ENCODE results near the gene HSP90B1. TPM values are rescaled to one million over a fixed set of nuclear protein-coding genes. Genes with fewer than 3 reads are reported as not detected.

HSP90B1 gene
- total and polyA plus RNA-seq, 7 experiments from 2014 or later, result 184 to 461 (median 278) TPM

GRCh38 chr12:103965590-103966504 is 35.6 kb downstream of the HSP90B1 start, which contains the start of gene TDG:
TDG (plus strand) TSS chr12:103965872; CDS start chr12:103966038, 166 bp downstream.
- Histone ChIP-seq H3K4me3 (ENCODE audit: low read length) (peak within 1 kb of the TSS; percentile 87), H3K4me1 (ENCODE audit: control insufficient read depth in 2 of 2, insufficient read depth in 2 of 2, low read length in 2 of 2) (peaks cover 31 to 41% of the 10 kb centered on the region in 2 donors), H3K9me3 (ENCODE audit: control insufficient read depth in 2 of 3, low read length in 3 of 3) (no peaks in the 10 kb centered on the region), H3K27ac (ENCODE audit: low read depth, low read length) (peak within 1 kb of the TSS; percentile 94), H3K36me3 (ENCODE audit: control insufficient read depth in 2 of 3, insufficient read depth in 3 of 3, low read length in 3 of 3) (peaks cover 0 to 14% (median 0%) of the 10 kb centered on the region in 3 experiments), H3K27me3 (ENCODE audit: control insufficient read depth in 2 of 2, insufficient read depth in 2 of 2, low read length in 2 of 2) (no peaks in the 10 kb centered on the region)
- H3K9me3 Mint-ChIP-seq, result peaks cover 0 to 3% (median 0%) of the 10 kb centered on the region in 11 donors
- ATAC-seq, result peak; percentile 97
- DNase-seq, result peak; percentile 81 to 97 (median 95)
- peaks cover 0 to 10% (median 3%) of the 10 kb centered on the region in 5 donors for H3K36me3 Mint-ChIP-seq
- ChIA-PET CTCF (interaction anchor here (0.6 to 1.8 kb wide), 9 partner anchors 10 to 143 kb away, joined by 3 to 11 read pairs (median 5); a partner anchor contains a TSS), POLR2A (interaction anchor here (0.5 to 9.4 kb wide), 26 partner anchors 8 to 1141 kb away, joined by 3 to 165 read pairs (median 4); partner anchors contain the start of genes HCFC2, HSP90B1, NFYB and NT5DC3)
- H3K4me3 Mint-ChIP-seq, result peak within 1 kb of the TSS; percentile 92 to 99 (median 97)
- peaks cover 34 to 68% (median 57%) of the 10 kb centered on the region in 7 donors for H3K4me1 Mint-ChIP-seq
- peak within 1 kb of the TSS; percentile 96 to 100 (median 99) for H3K27ac Mint-ChIP-seq
- intact Hi-C loops (cut with micrococcal nuclease), result loop anchor here (1.0 to 10.0 kb wide), 14 partner anchors 9 to 1904 kb away; partner anchors contain the start of genes NT5DC3 (in 2 of the 2), APPL2 (in 1 of the 2), C12orf75 (in 1 of the 2) and HCFC2 (in 1 of the 2)
- H3K27me3 Mint-ChIP-seq, result no peaks in the 10 kb centered on the region

DNA sequence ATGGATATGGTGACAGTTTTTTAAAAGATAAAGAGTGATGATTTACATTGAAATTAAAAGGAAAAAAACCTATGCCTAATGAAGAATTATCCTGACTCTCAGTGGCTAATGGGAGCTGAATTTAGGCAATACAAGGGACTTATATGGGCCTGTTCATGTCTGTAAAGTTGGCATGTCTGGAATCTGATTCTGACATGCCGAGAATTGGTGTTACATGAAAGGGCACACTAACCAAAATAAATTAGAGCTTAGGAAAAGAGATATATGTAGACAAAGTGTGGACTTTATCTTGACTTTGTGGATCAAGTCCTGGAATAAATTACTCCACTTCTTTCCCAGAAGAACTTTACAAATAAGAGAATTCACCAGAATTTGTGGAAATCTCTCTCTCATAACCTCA is 36.5 kb downstream of the HSP90B1 start:
- intact Hi-C loops (cut with micrococcal nuclease), result loop anchor here (5.0 to 10.0 kb wide), 3 partner anchors 141 to 1368 kb away; partner anchors contain the start of gene C12orf75 (in 1 of the 2)
- H3K4me3 Mint-ChIP-seq, result peak overlapping the region; percentile 92 to 99 (median 97)
- H3K4me3 ChIP-seq (ENCODE audit: low read length), result peak overlapping the region; percentile 87
- peaks cover 31 to 41% of the 10 kb centered on the region in 2 donors for H3K4me1 ChIP-seq (ENCODE audit: control insufficient read depth in 2 of 2, insufficient read depth in 2 of 2, low read length in 2 of 2)
- no peaks in the 10 kb centered on the region for H3K27me3 Mint-ChIP-seq
- ChIA-PET CTCF (interaction anchor here (1.7 to 1.8 kb wide), 2 partner anchors 31 to 142 kb away, joined by 5 to 10 read pairs; no protein-coding TSS in a partner anchor), POLR2A (interaction anchor here (0.5 to 9.4 kb wide), 10 partner anchors 7 to 1140 kb away, joined by 3 to 165 read pairs (median 9); partner anchors contain the start of genes HCFC2, HSP90B1, NFYB and WASHC4)
- no peak for DNase-seq
- H3K9me3 Mint-ChIP-seq, result peaks cover 0 to 3% (median 0%) of the 10 kb centered on the region in 11 donors
- H3K27ac ChIP-seq (ENCODE audit: low read depth, low read length), result peak overlapping the region; percentile 94
- peaks cover 0 to 14% (median 0%) of the 10 kb centered on the region in 3 experiments for H3K36me3 ChIP-seq (ENCODE audit: control insufficient read depth in 2 of 3, insufficient read depth in 3 of 3, low read length in 3 of 3)
- ATAC-seq, result no peak
- H3K27me3 ChIP-seq (ENCODE audit: control insufficient read depth in 2 of 2, insufficient read depth in 2 of 2, low read length in 2 of 2), result no peaks in the 10 kb centered on the region
- H3K36me3 Mint-ChIP-seq, result peaks cover 0 to 14% (median 3%) of the 10 kb centered on the region in 5 donors
- H3K4me1 Mint-ChIP-seq, result peaks cover 38 to 77% (median 66%) of the 10 kb centered on the region in 7 donors
- peak overlapping the region; percentile 96 to 100 (median 99) for H3K27ac Mint-ChIP-seq
- no peaks in the 10 kb centered on the region for H3K9me3 ChIP-seq (ENCODE audit: control insufficient read depth in 2 of 3, low read length in 3 of 3)

- Mint-ChIP-seq H3K4me1 (peaks cover 41 to 95% (median 80%) of the 10 kb centered on the region in 7 donors), H3K36me3 (peaks cover 0 to 17% (median 3%) of the 10 kb centered on the region in 5 donors), H3K4me3 (peak overlapping the region in 5 of 10 donors; percentile 0 to 50 (median 8)), H3K27ac (peak overlapping the region in 2 of 9 donors; percentile 21 to 49), H3K27me3 (no peaks in the 10 kb centered on the region), H3K9me3 (peaks cover 0 to 3% (median 0%) of the 10 kb centered on the region in 11 donors)
- Histone ChIP-seq H3K27me3 (ENCODE audit: control insufficient read depth in 2 of 2, insufficient read depth in 2 of 2, low read length in 2 of 2) (no peaks in the 10 kb centered on the region), H3K4me1 (ENCODE audit: control insufficient read depth in 2 of 2, insufficient read depth in 2 of 2, low read length in 2 of 2) (peaks cover 31 to 38% of the 10 kb centered on the region in 2 donors), H3K9me3 (ENCODE audit: control insufficient read depth in 2 of 3, low read length in 3 of 3) (no peaks in the 10 kb centered on the region), H3K27ac (ENCODE audit: low read depth, low read length) (no peak overlapping the region), H3K4me3 (ENCODE audit: low read length) (no peak overlapping the region), H3K36me3 (ENCODE audit: control insufficient read depth in 2 of 3, insufficient read depth in 3 of 3, low read length in 3 of 3) (peaks cover 0 to 17% (median 0%) of the 10 kb centered on the region in 3 experiments)
- intact Hi-C loops (cut with micrococcal nuclease), result loop anchor here (5.0 to 10.0 kb wide), 3 partner anchors 138 to 1365 kb away; partner anchors contain the start of gene C12orf75 (in 1 of the 2)
- ATAC-seq (no peak), DNase-seq (no peak)
- ChIA-PET POLR2A (interaction anchor here (1.1 to 9.4 kb wide), 4 partner anchors 13 to 54 kb away, joined by 3 to 124 read pairs (median 8); partner anchors contain the start of gene HSP90B1), CTCF (interaction anchor here (0.6 kb wide), 1 partner anchor 140 kb away, joined by 3 read pairs; no protein-coding TSS in a partner anchor)
Measured at GRCh38 chr12:103969391-103969790, 39.2 kb downstream of the HSP90B1 start.

DNA sequence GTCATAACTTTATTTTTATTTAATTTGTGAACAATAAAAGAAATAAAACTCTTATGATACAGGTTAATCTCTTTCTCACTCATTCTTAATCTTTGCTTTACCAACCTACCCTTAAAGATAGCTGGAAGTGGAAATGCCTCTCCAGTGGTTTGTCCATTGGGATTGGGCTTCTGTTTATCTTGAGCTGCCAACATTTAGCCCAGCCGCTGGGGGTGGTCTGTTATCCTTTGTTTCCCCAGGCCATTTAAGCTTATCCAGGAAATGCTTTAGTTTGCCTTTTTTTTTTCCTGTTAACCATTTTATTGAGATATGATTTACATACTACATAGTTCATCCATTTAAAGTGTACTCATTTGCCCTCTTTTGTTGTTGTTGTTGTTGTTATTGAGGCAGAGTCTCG is 43.7 kb downstream of the HSP90B1 start:
- DNase-seq (no peak), ATAC-seq (no peak)
- Mint-ChIP-seq H3K27ac (peak overlapping the region in 4 of 9 donors; percentile 45 to 70 (median 56)), H3K4me3 (peak overlapping the region in 1 of 10 donors; percentile 35), H3K27me3 (no peaks in the 10 kb centered on the region), H3K4me1 (peaks cover 18 to 68% (median 61%) of the 10 kb centered on the region in 7 donors), H3K9me3 (peaks cover 0 to 2% (median 0%) of the 10 kb centered on the region in 11 donors), H3K36me3 (peaks cover 0 to 23% (median 11%) of the 10 kb centered on the region in 5 donors)
- H3K4me3 ChIP-seq (ENCODE audit: low read length), result no peak overlapping the region
- H3K36me3 ChIP-seq (ENCODE audit: control insufficient read depth in 2 of 3, insufficient read depth in 3 of 3, low read length in 3 of 3), result peaks cover 0 to 24% (median 5%) of the 10 kb centered on the region in 3 experiments
- ChIA-PET CTCF (interaction anchor here (0.6 kb wide), 1 partner anchor 147 kb away, joined by 8 read pairs; no protein-coding TSS in a partner anchor), POLR2A (interaction anchor here (0.8 to 2.0 kb wide), 3 partner anchors 8 to 44 kb away, joined by 3 to 9 read pairs (median 8); partner anchors contain the start of gene HSP90B1)
- H3K4me1 ChIP-seq (ENCODE audit: control insufficient read depth in 2 of 2, insufficient read depth in 2 of 2, low read length in 2 of 2), result peaks cover 9 to 14% of the 10 kb centered on the region in 2 donors
- H3K27me3 ChIP-seq (ENCODE audit: control insufficient read depth in 2 of 2, insufficient read depth in 2 of 2, low read length in 2 of 2), result no peaks in the 10 kb centered on the region
- H3K9me3 ChIP-seq (ENCODE audit: control insufficient read depth in 2 of 3, low read length in 3 of 3), result no peaks in the 10 kb centered on the region
- H3K27ac ChIP-seq (ENCODE audit: low read depth, low read length), result no peak overlapping the region
- intact Hi-C loops (cut with micrococcal nuclease), result no loop called here

DNA sequence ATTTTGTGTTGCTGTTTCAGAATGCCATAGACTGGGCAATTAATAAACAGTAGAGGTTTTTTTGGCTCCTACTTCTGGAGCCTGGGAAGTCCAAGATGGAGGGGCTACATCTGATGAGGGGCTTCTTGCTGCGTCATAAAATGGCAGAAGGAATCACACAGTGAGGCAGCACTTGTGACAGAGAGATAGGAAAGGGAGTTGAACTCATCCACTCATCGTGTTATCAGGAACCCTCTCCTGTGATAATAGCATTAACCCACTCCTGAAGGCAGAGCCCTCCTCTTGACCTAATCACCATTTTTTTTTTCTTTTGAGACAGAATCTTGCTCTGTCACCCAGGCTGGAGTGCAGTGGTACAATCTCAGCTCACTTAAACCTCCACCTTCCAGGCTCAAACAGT is 45.2 kb downstream of the HSP90B1 start:
- H3K9me3 Mint-ChIP-seq, result peaks cover 0 to 2% (median 0%) of the 10 kb centered on the region in 11 donors
- H3K27me3 Mint-ChIP-seq, result no peaks in the 10 kb centered on the region
- peaks cover 0 to 21% (median 11%) of the 10 kb centered on the region in 5 donors for H3K36me3 Mint-ChIP-seq
- H3K4me1 ChIP-seq (ENCODE audit: control insufficient read depth in 2 of 2, insufficient read depth in 2 of 2, low read length in 2 of 2), result no peaks in the 10 kb centered on the region
- intact Hi-C loops (cut with micrococcal nuclease), result no loop called here
- H3K27ac Mint-ChIP-seq, result peak overlapping the region in 2 of 9 donors; percentile 67 to 82
- CTCF ChIA-PET, result no interaction called here
- H3K4me1 Mint-ChIP-seq, result peaks cover 16 to 58% (median 46%) of the 10 kb centered on the region in 7 donors
- H3K27ac ChIP-seq (ENCODE audit: low read depth, low read length), result no peak overlapping the region
- H3K36me3 ChIP-seq (ENCODE audit: control insufficient read depth in 2 of 3, insufficient read depth in 3 of 3, low read length in 3 of 3), result peaks cover 0 to 33% (median 5%) of the 10 kb centered on the region in 3 experiments
- H3K27me3 ChIP-seq (ENCODE audit: control insufficient read depth in 2 of 2, insufficient read depth in 2 of 2, low read length in 2 of 2), result no peaks in the 10 kb centered on the region
- H3K4me3 ChIP-seq (ENCODE audit: low read length), result no peak overlapping the region
- POLR2A ChIA-PET, result no interaction called here
- no peak overlapping the region for H3K4me3 Mint-ChIP-seq
- no peak for DNase-seq
- H3K9me3 ChIP-seq (ENCODE audit: control insufficient read depth in 2 of 3, low read length in 3 of 3), result no peaks in the 10 kb centered on the region
- no peak for ATAC-seq

Data from naive thymus-derived CD4-positive, alpha-beta T cell (primary cell).